GM06990 (cell line): ENCODE data around the gene AEBP1.

Experiments used
- DNase-seq: peaks from one replicate; pipeline ENCODE4 v3.0.0-alpha.2; 2011; ENCODE audit not compliant: insufficient read length; ENCODE audit errors: extremely low read depth
- H3K27me3 ChIP-seq: replicated peaks from 2 replicates; pipeline ENCODE4 v1.6.0; 2011; ENCODE audit warnings: low read length; ENCODE audit not compliant: control insufficient read depth, insufficient read depth
- H3K36me3 ChIP-seq: 2 replicates; pipeline ENCODE4 v1.5.1; 2011; ENCODE audit warnings: low read length; ENCODE audit not compliant: control insufficient read depth, insufficient read depth
- H3K4me3 ChIP-seq: replicated peaks from 2 replicates; pipeline ENCODE4 v1.5.1; 2011; ENCODE audit warnings: low read depth, mild to moderate bottlenecking, control low read depth, low read length
- CTCF ChIP-seq: IDR thresholded peaks from 2 replicates; pipeline ENCODE4 v1.5.1; 2011; ENCODE audit warnings: low read length, control low read depth, mild to moderate bottlenecking, inconsistent platforms; ENCODE audit not compliant: insufficient read depth, poor library complexity, severe bottlenecking

The AEBP1 gene

GRCh38 chr7:44112997-44113763, 9.0 kb downstream of the AEBP1 start:
- TF ChIP-seq CTCF = no peak
- Histone ChIP-seq H3K4me3 (no peak overlapping the region), H3K27me3 (no peaks in the 10 kb centered on the region; the same call in 1 of the 2 replicates), H3K36me3 (peaks cover 24% of the 10 kb centered on the region)
- no peak for DNase-seq

GRCh38 chr7:44113764-44114354, 9.7 kb downstream of the AEBP1 start:
- TF ChIP-seq CTCF = no peak
- H3K27me3 ChIP-seq = no peaks in the 10 kb centered on the region; the same call in 1 of the 2 replicates
- no peak overlapping the region for H3K4me3 ChIP-seq
- DNase-seq = no peak
- peaks cover 26% of the 10 kb centered on the region for H3K36me3 ChIP-seq

GRCh38 chr7:44114586-44115310, 10.6 kb downstream of the AEBP1 start:
- Histone ChIP-seq H3K27me3 (no peaks in the 10 kb centered on the region; the same call in 1 of the 2 replicates), H3K36me3 (peaks cover 31% of the 10 kb centered on the region), H3K4me3 (no peak overlapping the region)
- DNase-seq = no peak
- no peak for TF ChIP-seq CTCF

- no peak for TF ChIP-seq CTCF
- Histone ChIP-seq H3K4me3 (no peak overlapping the region), H3K36me3 (peaks cover 38% of the 10 kb centered on the region), H3K27me3 (no peaks in the 10 kb centered on the region)
- DNase-seq = no peak
Measured at GRCh38 chr7:44116087-44116788, 12.1 kb downstream of the AEBP1 start.

GRCh38 chr7:44116789-44117666, 12.9 kb downstream of the AEBP1 start:
- no peak for DNase-seq
- H3K36me3 ChIP-seq = peaks cover 39% of the 10 kb centered on the region
- H3K4me3 ChIP-seq = no peak overlapping the region
- no peaks in the 10 kb centered on the region for H3K27me3 ChIP-seq
- no peak for TF ChIP-seq CTCF
